GM23248 (cell line): ENCODE measurements around the gene SEMA3B.

Experiments
- EZH2 ChIP-seq: fragments of 200-600 bp; sonication (generic); IDR thresholded peaks from 2 replicates; pipeline ENCODE4 v1.6.1; 2018; ENCODE audit warnings: antibody characterized with exemption, mild to moderate bottlenecking; ENCODE audit not compliant: insufficient read depth, poor library complexity, severe bottlenecking
- EZH2phosphoT487 ChIP-seq: fragments of 200-600 bp; sonication (generic); IDR thresholded peaks from 2 replicates; pipeline ENCODE4 v1.6.1; 2018; ENCODE audit warnings: antibody characterized with exemption, moderate library complexity, mild to moderate bottlenecking, low read depth; ENCODE audit not compliant: insufficient read depth

DNA sequence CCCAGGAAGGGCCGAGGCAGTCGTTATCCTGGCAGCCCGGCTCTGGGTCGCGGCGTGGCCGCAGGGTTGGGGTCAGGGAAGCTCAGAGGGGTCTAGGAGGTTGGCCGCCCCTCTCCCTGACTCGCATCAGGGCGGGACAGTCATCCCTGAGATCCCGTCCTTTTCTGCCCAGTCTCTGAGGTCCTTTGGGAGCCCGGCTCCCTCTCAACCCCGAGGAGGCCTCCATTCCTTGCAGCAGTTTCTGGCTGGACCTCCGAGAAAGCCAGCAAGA, 53.1 kb downstream of the SEMA3B start:
- no peak for TF ChIP-seq EZH2phosphoT487
- no peak for TF ChIP-seq EZH2
